ENCODE data around the gene TEX26. TPM values are rescaled to one million over a fixed set of nuclear protein-coding genes. Genes with fewer than 3 reads are reported as not detected.

The TEX26 gene
- total and polyA plus RNA-seq, 2 of the 4 experiments (the other 2 are of a cell fraction), result not detected

- Histone ChIP-seq H3K4me1 (ENCODE audit: control insufficient read depth, insufficient read depth, low read length) (no peaks in the 10 kb centered on the region), H3K18ac (ENCODE audit: low read depth, low read length) (no peak overlapping the region), H2BK120ac (ENCODE audit: low read depth, low read length) (no peak overlapping the region), H3K4ac (ENCODE audit: low read depth, low read length) (no peak overlapping the region), H3K14ac (replicated peaks; ENCODE audit: low read depth, low read length) (no peak overlapping the region), H3K27ac (ENCODE audit: insufficient read depth, low read length) (no peak overlapping the region), H4K8ac (ENCODE audit: low read depth in 2 of 2, low read length in 2 of 2) (no peak overlapping the region), H2AK9ac (replicated peaks; ENCODE audit: low read depth, low read length, poor library complexity) (no peak overlapping the region), H3K4me2 (ENCODE audit: low read depth, low read length) (no peak overlapping the region), H2BK20ac (ENCODE audit: low read depth, low read length) (no peak overlapping the region), H3K56ac (ENCODE audit: extremely low read depth, insufficient read depth, low read length) (no peak overlapping the region), H3K4me3 (ENCODE audit: insufficient read depth, low read depth, low read length) (no peak overlapping the region), H2AFZ (replicated peaks; ENCODE audit: low read length, poor library complexity) (no peak overlapping the region), H3K9ac (ENCODE audit: low read depth, low read length) (no peak overlapping the region), H2AK5ac (ENCODE audit: low read depth, low read length) (no peak overlapping the region), H3K36me3 (ENCODE audit: control insufficient read depth, insufficient read depth, low read length) (no peaks in the 10 kb centered on the region), H2BK5ac (ENCODE audit: low read depth, low read length, poor library complexity, severe bottlenecking) (no peak overlapping the region), H3K27me3 (ENCODE audit: control insufficient read depth, insufficient read depth, low read length) (peaks cover 16% of the 10 kb centered on the region), H3K23ac (ENCODE audit: low read depth, low read length) (no peak overlapping the region), H3K9me1 (ENCODE audit: insufficient read depth, low read length) (0 out of 2 replicates have a peak, but pooled peaks cover 2% of the 10 kb centered on the region), H4K91ac (ENCODE audit: insufficient read depth, low read depth, low read length) (no peak overlapping the region), H2BK15ac (ENCODE audit: low read depth, low read length) (no peak overlapping the region), H3K79me1 (ENCODE audit: low read depth in 1 of 2, low read length in 2 of 2) (no peaks in the 10 kb centered on the region), H4K5ac (ENCODE audit: low read depth, low read length) (no peak overlapping the region), H3K9me3 (ENCODE audit: control insufficient read depth, insufficient read depth, low read length) (no peaks in the 10 kb centered on the region), H4K20me1 (ENCODE audit: insufficient read depth, low read length) (no peaks in the 10 kb centered on the region)
- ChIA-PET POLR2A (ENCODE audit: unreplicated experiment) (no interaction called here), CTCF (no interaction called here)
- ATAC-seq (ENCODE audit: low read depth) (no peak), DNase-seq (no peak)
- no TSS peak for BruUV-seq (replicated peaks)
- WGBS, 2 experiments (ENCODE audit: extremely low coverage in 2 of 2, insufficient read length in 1 of 2), result 97% methylated on average over 16 of the region's 23 CpGs; no CpG with 5 or more reads in 1 of the 2 experiments
- in situ Hi-C loops (cut with MboI; ENCODE audit: low sequenced_read_pairs), result no loop called here
- TF ChIP-seq MAFK (IDR thresholded peaks at IDR 0.05; ENCODE audit: low read depth, low read length), result no peak
- no peak for TF ChIP-seq MAZ (IDR thresholded peaks at IDR 0.05; ENCODE audit: borderline replicate concordance, low read depth, low read length)
- TF ChIP-seq USF2 (IDR thresholded peaks at IDR 0.05; ENCODE audit: low read depth, low read length), result no peak
- no peak for TF ChIP-seq CHD1 (IDR thresholded peaks at IDR 0.05; ENCODE audit: low read depth, low read length)
- no peak for TF ChIP-seq CEBPB (IDR thresholded peaks at IDR 0.05; ENCODE audit: low read depth, low read length)
- no peak for TF ChIP-seq MXI1 (IDR thresholded peaks at IDR 0.05; ENCODE audit: borderline replicate concordance, low read depth, low read length)
- no peak for TF ChIP-seq SMC3 (IDR thresholded peaks at IDR 0.05; ENCODE audit: low read depth, low read length)
- no peak for TF ChIP-seq RCOR1 (IDR thresholded peaks at IDR 0.05; ENCODE audit: insufficient replicate concordance, low read length)
- no peak for TF ChIP-seq FOS (IDR thresholded peaks at IDR 0.05; ENCODE audit: low read depth, low read length)
- TF ChIP-seq, protein P1, sequence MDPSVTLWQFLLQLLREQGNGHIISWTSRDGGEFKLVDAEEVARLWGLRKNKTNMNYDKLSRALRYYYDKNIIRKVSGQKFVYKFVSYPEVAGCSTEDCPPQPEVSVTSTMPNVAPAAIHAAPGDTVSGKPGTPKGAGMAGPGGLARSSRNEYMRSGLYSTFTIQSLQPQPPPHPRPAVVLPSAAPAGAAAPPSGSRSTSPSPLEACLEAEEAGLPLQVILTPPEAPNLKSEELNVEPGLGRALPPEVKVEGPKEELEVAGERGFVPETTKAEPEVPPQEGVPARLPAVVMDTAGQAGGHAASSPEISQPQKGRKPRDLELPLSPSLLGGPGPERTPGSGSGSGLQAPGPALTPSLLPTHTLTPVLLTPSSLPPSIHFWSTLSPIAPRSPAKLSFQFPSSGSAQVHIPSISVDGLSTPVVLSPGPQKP (IDR thresholded peaks at IDR 0.05; ENCODE audit: borderline replicate concordance, low read depth, low read length), result no peak
- no peak for TF ChIP-seq RFX5 (IDR thresholded peaks at IDR 0.05; ENCODE audit: low read depth, low read length)
- TF ChIP-seq BHLHE40 (IDR thresholded peaks at IDR 0.05; ENCODE audit: low read depth, low read length), result no peak
- no peak for TF ChIP-seq RAD21 (IDR thresholded peaks at IDR 0.05; ENCODE audit: low read length)
- TF ChIP-seq POLR2A (IDR thresholded peaks at IDR 0.05; ENCODE audit: low read depth, low read length), result no peak
- dilution Hi-C loops (cut with HindIII; ENCODE audit: low sequenced_read_pairs, unreplicated experiment), result no loop called here
- intact Hi-C loops (cut with micrococcal nuclease), result no loop called here
Observed at GRCh38 chr13:31005066-31005465, 72.6 kb downstream of the TEX26 start.

Measured in IMR-90 (cell line).